Erythroblast (primary cell): ENCODE measurements around the gene ENAM.

Experiments
- DNase-seq, 2 experiments: peaks; one replicate each; lab custom pipeline; 2025; lab: John Stamatoyannopoulos, UW
- GATA1 ChIP-seq: IDR thresholded peaks from 2 replicates; pipeline ENCODE4 v1.6.1; 2011; ENCODE audit warnings: low read depth, mild to moderate bottlenecking, control low read depth, low read length, moderate library complexity
- POLR2A ChIP-seq: IDR thresholded peaks from 2 replicates; pipeline ENCODE4 v1.6.1; 2011; ENCODE audit warnings: mild to moderate bottlenecking, low read length

The ENAM gene

DNA sequence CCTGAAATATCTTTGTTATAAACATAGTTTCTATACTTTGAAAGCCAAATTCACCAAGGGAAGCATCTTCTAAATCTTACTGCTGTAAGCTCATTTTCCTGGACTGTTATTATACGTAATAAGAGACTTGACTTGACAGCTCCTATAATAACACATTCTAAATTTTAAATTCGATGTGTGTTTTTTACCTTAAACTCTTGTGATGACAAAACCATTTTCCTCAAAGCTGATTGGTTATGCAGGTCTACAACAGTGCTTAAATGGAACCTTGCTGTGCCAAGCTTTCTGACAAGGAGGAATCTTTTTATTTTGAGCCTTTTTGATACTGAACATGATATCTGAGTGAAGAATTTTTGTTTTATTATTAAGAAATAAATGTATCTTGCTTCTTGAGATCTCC lies at the start of gene ENAM:
TSS of gene ENAM (plus strand) at position 301 of the 400 bp plus-strand sequence. CDS start 757 bp downstream, outside the sequence.
- no peak for DNase-seq
- TF ChIP-seq GATA1 (no peak), POLR2A (no peak)

DNA sequence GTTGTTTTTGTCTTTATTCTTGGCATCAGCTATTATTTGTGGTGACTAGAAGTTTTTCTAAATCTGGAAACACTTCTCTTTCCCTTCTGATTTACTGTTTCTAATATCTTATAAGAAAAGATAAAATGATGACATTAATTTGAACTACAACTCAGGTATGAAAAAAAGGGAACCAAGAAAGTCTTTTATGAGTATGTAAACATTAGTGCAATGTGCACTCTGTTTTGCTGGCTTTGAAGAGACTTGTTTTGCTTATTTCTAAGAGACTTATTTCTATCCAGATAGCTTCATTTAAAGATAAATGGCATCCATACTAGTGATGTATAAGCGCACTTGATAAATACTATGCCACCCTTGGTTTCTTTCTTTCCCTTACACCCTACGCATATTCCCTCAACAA lies 46.6 kb upstream of the ENAM start:
- no peak for DNase-seq
- TF ChIP-seq GATA1 (no peak), POLR2A (no peak)

- no peak for TF ChIP-seq POLR2A
- no peak for TF ChIP-seq GATA1
These were observed 44.4 kb upstream of the ENAM start for GRCh38 chr4:70583952-70584834.

GRCh38 chr4:70586841-70587240 lies 41.7 kb upstream of the ENAM start:
- DNase-seq, result no peak
- TF ChIP-seq POLR2A (no peak), GATA1 (no peak)

More at GRCh38 chr4:70583952-70584834, 44.4 kb upstream of the ENAM start:
- DNase-seq, result no peak

- TF ChIP-seq POLR2A, result no peak
- TF ChIP-seq GATA1, result no peak
- no peak for DNase-seq
These were observed 38.8 kb upstream of the ENAM start for GRCh38 chr4:70589785-70590184.

GRCh38 chr4:70591955-70592582 lies 36.5 kb upstream of the ENAM start, which contains the start of gene AMBN:
Gene AMBN, plus strand, starts transcription at chr4:70592256. Its CDS starts 103 bp downstream, at chr4:70592359.
- no peak for TF ChIP-seq POLR2A
- TF ChIP-seq GATA1, result no peak
- no peak for DNase-seq

GRCh38 chr4:70594196-70594595 lies 34.3 kb upstream of the ENAM start:
- TF ChIP-seq POLR2A, result no peak
- TF ChIP-seq GATA1, result no peak
- DNase-seq, result no peak

GRCh38 chr4:70600305-70600704 lies 28.2 kb upstream of the ENAM start:
- TF ChIP-seq GATA1, result no peak
- TF ChIP-seq POLR2A, result no peak
- no peak for DNase-seq

DNA sequence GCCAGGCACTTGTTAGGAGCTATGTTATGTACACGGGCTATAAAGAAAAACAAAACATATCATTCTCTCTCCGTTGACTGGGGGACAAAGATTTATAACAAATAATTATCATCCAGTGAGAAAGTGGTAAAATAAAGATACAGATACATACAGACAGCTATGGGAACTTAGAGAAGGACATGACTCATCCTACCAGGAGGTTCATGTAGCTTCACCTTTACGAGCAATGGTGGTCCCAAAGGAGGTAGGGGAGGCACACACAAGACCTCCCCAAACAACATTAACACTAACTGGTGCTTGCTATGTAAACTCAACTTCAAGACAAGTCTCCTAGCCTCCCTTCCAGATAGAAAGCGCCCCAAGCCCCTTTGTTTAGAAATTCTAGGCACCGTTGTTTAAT lies 27.6 kb upstream of the ENAM start:
- no peak for DNase-seq
- TF ChIP-seq POLR2A (no peak), GATA1 (no peak)

- DNase-seq, result peak; percentile 66 to 72
- TF ChIP-seq POLR2A, result no peak
- TF ChIP-seq GATA1, result no peak
These were observed 27.0 kb upstream of the ENAM start for GRCh38 chr4:70601422-70602039.

- no peak for TF ChIP-seq POLR2A
- TF ChIP-seq GATA1, result no peak
- DNase-seq, result no peak
These were observed 24.7 kb upstream of the ENAM start for GRCh38 chr4:70603856-70604255.

GRCh38 chr4:70606459-70606858 lies 22.1 kb upstream of the ENAM start:
- TF ChIP-seq GATA1 (no peak), POLR2A (no peak)
- DNase-seq, result no peak

GRCh38 chr4:70607334-70607853 lies 21.1 kb upstream of the ENAM start:
- no peak for TF ChIP-seq POLR2A
- no peak for TF ChIP-seq GATA1
- no peak for DNase-seq

DNA sequence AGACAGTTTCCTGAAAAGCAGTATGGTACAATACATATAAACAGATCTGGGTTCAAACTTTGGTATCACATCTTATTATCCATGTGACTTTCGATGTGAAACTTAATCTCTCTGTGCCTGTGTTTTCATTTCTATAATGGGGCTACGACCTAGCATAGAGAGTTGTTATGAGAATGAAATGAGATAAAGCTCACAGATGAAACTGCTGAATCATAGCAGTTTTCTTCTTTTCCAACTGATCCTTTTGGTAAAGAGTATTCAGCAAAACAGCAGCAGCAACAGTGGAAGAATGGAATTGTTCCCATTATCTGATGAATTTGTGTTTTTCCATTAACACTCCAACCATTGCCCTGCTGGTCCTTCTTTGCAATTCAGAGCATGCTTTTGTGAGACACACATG lies 20.2 kb upstream of the ENAM start:
- no peak for TF ChIP-seq GATA1
- no peak for TF ChIP-seq POLR2A

More for the DNA sequence above, 20.2 kb upstream of the ENAM start:
- no peak for DNase-seq
